GM13977 (cell line): ENCODE measurements around the gene CNN2.
A peak's percentile ranks its signal among the peaks of the same experiment; 100 is the strongest.

ENCODE experiments used
- DNase-seq: peaks from one replicate; pipeline ENCODE4 v3.0.0; 2012; ENCODE audit warnings: low spot score
- in situ Hi-C: fragments of 300-500 bp; cut with MboI; formaldehyde crosslinking; loops from one replicate; pipeline ENCODE4 v1.12.0; 2022; ENCODE audit warnings: low sequenced_read_pairs, low pct_unique_long_range_greater_than_20kb, mixed read lengths, inconsistent platforms; ENCODE audit not compliant: unreplicated experiment
- TF ChIP-seq, protein P1 (sequence below): IDR thresholded peaks from 2 replicates; pipeline ENCODE4 v1.5.1; 2012; ENCODE audit warnings: mild to moderate bottlenecking, control low read depth; ENCODE audit not compliant: insufficient read depth; ENCODE audit errors: extremely low read depth, missing control alignments

Gene CNN2

DNA sequence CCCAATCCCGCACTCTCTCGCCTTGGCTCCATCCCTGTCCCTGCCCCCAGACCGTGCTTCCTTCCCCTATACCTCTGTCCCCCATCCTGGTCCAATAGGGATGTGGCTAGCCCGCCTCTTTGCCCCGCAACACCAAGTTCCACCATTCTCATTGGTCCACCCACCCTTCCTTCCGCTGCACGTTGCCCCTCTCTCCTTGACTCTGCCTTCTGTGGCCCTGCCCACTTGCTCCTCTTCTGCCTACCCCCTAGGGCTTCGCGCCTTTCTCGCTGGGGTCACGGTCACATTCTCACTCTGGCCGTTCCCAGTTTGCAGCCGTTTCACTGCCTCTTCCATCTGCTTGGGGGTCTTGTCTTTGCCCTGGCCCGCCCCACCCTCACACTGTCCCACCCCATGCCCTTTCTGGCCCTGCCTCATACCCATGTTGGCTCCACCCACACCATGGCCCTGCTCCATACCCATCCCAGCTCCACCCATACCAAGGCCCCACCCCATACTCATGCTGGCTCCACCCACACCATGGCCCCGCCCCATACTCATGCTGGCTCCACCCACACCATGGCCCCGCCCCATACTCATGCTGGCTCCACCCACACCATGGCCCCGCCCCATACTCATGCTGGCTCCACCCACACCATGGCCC, 36.1 kb downstream of the CNN2 start:
- in situ Hi-C loops = no loop called here
- TF ChIP-seq, protein P1, sequence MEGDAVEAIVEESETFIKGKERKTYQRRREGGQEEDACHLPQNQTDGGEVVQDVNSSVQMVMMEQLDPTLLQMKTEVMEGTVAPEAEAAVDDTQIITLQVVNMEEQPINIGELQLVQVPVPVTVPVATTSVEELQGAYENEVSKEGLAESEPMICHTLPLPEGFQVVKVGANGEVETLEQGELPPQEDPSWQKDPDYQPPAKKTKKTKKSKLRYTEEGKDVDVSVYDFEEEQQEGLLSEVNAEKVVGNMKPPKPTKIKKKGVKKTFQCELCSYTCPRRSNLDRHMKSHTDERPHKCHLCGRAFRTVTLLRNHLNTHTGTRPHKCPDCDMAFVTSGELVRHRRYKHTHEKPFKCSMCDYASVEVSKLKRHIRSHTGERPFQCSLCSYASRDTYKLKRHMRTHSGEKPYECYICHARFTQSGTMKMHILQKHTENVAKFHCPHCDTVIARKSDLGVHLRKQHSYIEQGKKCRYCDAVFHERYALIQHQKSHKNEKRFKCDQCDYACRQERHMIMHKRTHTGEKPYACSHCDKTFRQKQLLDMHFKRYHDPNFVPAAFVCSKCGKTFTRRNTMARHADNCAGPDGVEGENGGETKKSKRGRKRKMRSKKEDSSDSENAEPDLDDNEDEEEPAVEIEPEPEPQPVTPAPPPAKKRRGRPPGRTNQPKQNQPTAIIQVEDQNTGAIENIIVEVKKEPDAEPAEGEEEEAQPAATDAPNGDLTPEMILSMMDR = no peak
- no peak for DNase-seq

DNA sequence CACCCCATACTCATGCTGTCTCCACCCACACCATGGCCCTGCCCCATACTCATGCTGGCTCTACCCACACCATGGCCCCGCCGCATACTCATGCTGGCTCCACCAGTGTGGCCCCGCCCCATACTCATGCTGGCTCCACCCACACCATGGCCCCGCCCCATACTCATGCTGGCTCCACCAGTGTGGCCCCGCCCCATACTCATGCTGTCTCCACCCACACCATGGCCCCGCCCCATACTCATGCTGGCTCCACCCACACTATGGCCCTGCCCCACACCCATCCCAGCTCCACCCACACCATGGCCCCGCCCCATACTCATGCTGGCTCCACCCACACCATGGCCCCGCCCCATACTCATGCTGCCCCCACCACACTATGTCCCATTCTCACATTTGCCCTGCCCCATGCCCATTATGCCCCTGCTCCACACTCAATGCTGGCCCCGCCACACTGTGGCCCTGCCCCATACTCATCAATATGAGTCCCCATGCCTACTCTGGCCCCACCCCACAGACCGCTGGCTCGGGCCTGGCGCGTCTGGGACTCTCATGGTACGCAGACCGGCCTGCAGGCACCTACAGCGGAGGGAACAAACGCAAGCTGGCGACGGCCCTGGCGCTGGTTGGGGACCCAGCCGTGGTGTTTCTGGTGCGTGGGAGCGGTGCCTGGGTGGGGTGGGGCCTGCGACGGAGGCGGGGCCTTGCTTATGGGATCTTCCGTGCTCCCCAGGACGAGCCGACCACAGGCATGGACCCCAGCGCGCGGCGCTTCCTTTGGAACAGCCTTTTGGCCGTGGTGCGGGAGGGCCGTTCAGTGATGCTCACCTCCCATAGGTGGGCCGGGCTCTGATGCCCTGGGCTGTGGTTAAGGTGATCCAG, 36.9 kb downstream of the CNN2 start:
- in situ Hi-C loops = no loop called here
- DNase-seq = peak; percentile 65
- TF ChIP-seq, protein P1 = no peak

DNA sequence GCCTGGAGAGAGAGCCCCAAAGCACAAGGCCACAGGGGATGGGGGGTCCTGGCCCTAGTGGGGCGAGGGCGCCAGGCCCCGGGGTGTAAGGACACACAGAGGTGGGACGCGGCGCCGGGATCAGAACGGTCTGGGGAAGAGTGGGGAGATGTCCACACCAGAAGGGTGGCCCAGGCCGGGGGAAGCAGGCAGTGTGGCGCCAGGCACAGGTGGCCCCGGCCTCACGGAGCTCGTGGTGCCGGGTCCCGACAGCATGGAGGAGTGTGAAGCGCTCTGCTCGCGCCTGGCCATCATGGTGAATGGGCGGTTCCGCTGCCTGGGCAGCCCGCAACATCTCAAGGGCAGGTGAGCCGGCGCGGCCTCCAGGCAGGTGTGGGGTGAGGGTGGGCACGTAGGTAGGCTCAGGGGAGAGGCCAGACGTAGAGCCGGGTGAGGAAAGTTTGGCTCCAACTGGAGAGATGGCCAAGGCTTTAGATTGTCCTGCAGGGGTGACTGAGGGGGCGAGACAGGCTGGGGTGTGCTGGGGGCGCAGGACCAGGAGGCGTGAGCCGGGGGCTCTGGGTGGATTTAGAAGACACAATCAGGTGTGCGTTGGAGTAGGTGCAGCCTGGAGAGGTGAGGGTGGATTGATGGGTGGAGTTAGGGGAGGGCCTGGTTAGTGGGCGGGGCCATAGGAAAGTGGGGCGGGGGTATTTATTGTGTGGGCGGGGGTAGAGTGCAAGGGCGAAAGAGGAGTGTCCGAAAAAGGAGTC, 37.7 kb downstream of the CNN2 start:
- TF ChIP-seq, protein P1 = no peak
- DNase-seq = no peak
- in situ Hi-C loops = no loop called here

DNA sequence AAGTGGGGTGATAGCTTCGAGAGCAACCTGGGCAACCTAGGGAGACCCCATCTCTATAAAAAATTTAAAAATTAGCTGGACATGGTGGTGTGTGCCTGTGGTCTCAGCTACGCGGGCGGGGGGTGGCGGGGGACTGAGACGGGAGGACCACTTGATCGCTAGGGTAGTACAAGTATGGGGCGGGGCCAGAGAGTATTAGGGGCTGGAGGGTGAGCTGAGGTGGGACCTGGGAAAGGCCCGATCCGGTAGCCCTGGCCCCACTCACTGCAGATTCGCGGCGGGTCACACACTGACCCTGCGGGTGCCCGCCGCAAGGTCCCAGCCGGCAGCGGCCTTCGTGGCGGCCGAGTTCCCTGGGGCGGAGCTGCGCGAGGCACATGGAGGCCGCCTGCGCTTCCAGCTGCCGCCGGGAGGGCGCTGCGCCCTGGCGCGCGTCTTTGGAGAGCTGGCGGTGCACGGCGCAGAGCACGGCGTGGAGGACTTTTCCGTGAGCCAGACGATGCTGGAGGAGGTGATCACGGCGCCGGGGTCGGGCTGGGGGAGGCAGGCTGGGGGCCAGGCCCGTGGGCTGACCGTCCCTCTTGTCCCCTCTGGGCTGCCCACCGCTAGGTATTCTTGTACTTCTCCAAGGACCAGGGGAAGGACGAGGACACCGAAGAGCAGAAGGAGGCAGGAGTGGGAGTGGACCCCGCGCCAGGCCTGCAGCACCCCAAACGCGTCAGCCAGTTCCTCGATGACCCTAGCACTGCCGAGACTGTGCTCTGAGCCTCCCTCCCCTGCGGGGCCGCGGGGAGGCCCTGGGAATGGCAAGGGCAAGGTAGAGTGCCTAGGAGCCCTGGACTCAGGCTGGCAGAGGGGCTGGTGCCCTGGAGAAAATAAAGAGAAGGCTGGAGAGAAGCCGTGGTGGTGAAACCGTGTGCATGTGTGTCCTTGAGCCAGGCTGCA, 38.5 kb downstream of the CNN2 start:
- in situ Hi-C loops = no loop called here
- DNase-seq = peak; percentile 85
- TF ChIP-seq, protein P1 = peak; percentile 83

DNA sequence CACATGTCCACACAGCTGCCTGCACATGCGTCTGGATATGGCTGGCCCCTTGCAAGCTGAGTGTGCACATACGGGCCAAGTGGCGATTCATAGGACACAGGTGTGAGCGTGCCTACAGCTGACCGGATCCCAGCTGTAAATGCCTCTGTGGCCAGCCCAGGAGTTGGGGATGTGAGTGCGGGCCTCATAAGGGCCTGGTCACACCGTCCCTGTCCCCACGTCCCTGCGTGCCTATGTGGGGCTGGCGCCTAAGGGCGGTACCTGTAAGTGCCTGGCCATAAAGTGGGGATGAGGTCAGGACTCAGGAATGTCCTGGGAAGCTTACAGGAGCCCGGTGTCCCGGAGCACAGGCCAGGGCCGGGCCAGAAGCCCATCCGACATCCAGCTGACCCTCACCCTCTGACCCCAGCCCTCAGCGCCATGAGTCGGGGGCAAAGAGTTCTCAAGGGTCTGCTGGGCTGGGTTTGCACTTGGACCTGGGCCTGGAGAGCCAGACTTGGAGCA, 39.2 kb downstream of the CNN2 start:
- TF ChIP-seq, protein P1 = no peak
- DNase-seq = no peak

More for the DNA sequence above, 39.2 kb downstream of the CNN2 start:
- in situ Hi-C loops = no loop called here
